GM21360 (cell line): ENCODE measurements around the gene ZNG1C.
"Not testable (repeated sequence)": the region's sequence is repeated elsewhere in the genome, so short reads cannot be mapped to it uniquely, and the experiment has no call there.

Experiments used
- ATAC-seq: cut with Tn5 transposase; IDR thresholded peaks from one replicate; pipeline ENCODE4 v1.9.1; 2021; ENCODE audit warnings: mild to moderate bottlenecking, moderate library complexity; ENCODE audit not compliant: unreplicated experiment

The ZNG1C gene

GRCh38 chr9:68241683-68242082 lies at the start of gene ZNG1C:
ZNG1C (plus strand) TSS chr9:68241983; CDS start chr9:68242032, 49 bp downstream.
- ATAC-seq: not testable (repeated sequence)

- not testable (repeated sequence) for ATAC-seq
These were observed 654 bp downstream of the ZNG1C start for GRCh38 chr9:68242437-68242836.

GRCh38 chr9:68281041-68281440 lies 39.3 kb downstream of the ZNG1C start:
- not testable (repeated sequence) for ATAC-seq

GRCh38 chr9:68302567-68302966 lies 60.8 kb downstream of the ZNG1C start, which contains the start of gene FOXD4L3:
FOXD4L3 (plus strand) TSS chr9:68302867; CDS start chr9:68302952, 85 bp downstream.
- not testable (repeated sequence) for ATAC-seq

- ATAC-seq: not testable (repeated sequence)
These were observed 62.0 kb downstream of the ZNG1C start for GRCh38 chr9:68303771-68304170.

- ATAC-seq: not testable (repeated sequence)
These were observed 62.4 kb downstream of the ZNG1C start for GRCh38 chr9:68304212-68304611.

- not testable (repeated sequence) for ATAC-seq
These were observed 63.0 kb downstream of the ZNG1C start for GRCh38 chr9:68304777-68305176.

GRCh38 chr9:68305680-68306285 lies 64.0 kb downstream of the ZNG1C start:
- ATAC-seq: not testable (repeated sequence)

- not testable (repeated sequence) for ATAC-seq
These were observed 64.7 kb downstream of the ZNG1C start for GRCh38 chr9:68306391-68306964.

GRCh38 chr9:68307127-68307526 lies 65.3 kb downstream of the ZNG1C start:
- ATAC-seq: not testable (repeated sequence)

- ATAC-seq: not testable (repeated sequence)
These were observed 65.9 kb downstream of the ZNG1C start for GRCh38 chr9:68307654-68308053.

- not testable (repeated sequence) for ATAC-seq
These were observed 69.4 kb downstream of the ZNG1C start for GRCh38 chr9:68311208-68311607.

- not testable (repeated sequence) for ATAC-seq
These were observed 76.4 kb downstream of the ZNG1C start for GRCh38 chr9:68318209-68318608.

GRCh38 chr9:68323749-68324148 lies 82.0 kb downstream of the ZNG1C start:
- ATAC-seq: not testable (repeated sequence)

GRCh38 chr9:68324518-68324917 lies 82.7 kb downstream of the ZNG1C start:
- not testable (repeated sequence) for ATAC-seq

GRCh38 chr9:68329106-68329505 lies 87.3 kb downstream of the ZNG1C start:
- not testable (repeated sequence) for ATAC-seq

GRCh38 chr9:68330531-68331173 lies 88.9 kb downstream of the ZNG1C start:
- not testable (repeated sequence) for ATAC-seq

- ATAC-seq: not testable (repeated sequence)
These were observed 90.3 kb downstream of the ZNG1C start for GRCh38 chr9:68332122-68332521.

GRCh38 chr9:68335935-68336334 lies 94.2 kb downstream of the ZNG1C start:
- not testable (repeated sequence) for ATAC-seq

- not testable (repeated sequence) for ATAC-seq
These were observed 95.0 kb downstream of the ZNG1C start for GRCh38 chr9:68336639-68337339.

- ATAC-seq: not testable (repeated sequence)
These were observed 96.2 kb downstream of the ZNG1C start for GRCh38 chr9:68338000-68338399.
